ENCODE data around the gene ESM1.

Gene ESM1

GRCh38 chr5:54981928-54982327 lies 3.5 kb downstream of the ESM1 start:
- H3K27me3 Mint-ChIP-seq (ENCODE audit: low read depth, poor library complexity): peaks cover 6% of the 10 kb centered on the region
- no peaks in the 10 kb centered on the region for H3K36me3 Mint-ChIP-seq (ENCODE audit: low read depth)
- no peaks in the 10 kb centered on the region for H3K9me3 Mint-ChIP-seq
- DNase-seq: no peak
- TF ChIP-seq CTCF (IDR thresholded peaks at IDR 0.05): no peak
- H3K4me1 Mint-ChIP-seq: peaks cover 16% of the 10 kb centered on the region
- no peak overlapping the region for H3K27ac Mint-ChIP-seq
- no peak overlapping the region for H3K4me3 Mint-ChIP-seq

GRCh38 chr5:54975701-54976100 lies 9.7 kb downstream of the ESM1 start:
- no peaks in the 10 kb centered on the region for H3K27me3 Mint-ChIP-seq (ENCODE audit: low read depth, poor library complexity)
- no peaks in the 10 kb centered on the region for H3K9me3 Mint-ChIP-seq
- no peak for TF ChIP-seq CTCF (IDR thresholded peaks at IDR 0.05)

GRCh38 chr5:54969856-54970828 lies 15.3 kb downstream of the ESM1 start:
- Mint-ChIP-seq H3K27me3 (ENCODE audit: low read depth, poor library complexity) (peaks cover 2% of the 10 kb centered on the region), H3K9me3 (peaks cover 9% of the 10 kb centered on the region), H3K36me3 (ENCODE audit: low read depth) (peaks cover 4% of the 10 kb centered on the region), H3K4me3 (no peak overlapping the region), H3K4me1 (no peaks in the 10 kb centered on the region), H3K27ac (no peak overlapping the region)
- no peak for DNase-seq
- no peak for TF ChIP-seq CTCF (IDR thresholded peaks at IDR 0.05)

More at GRCh38 chr5:54975701-54976100, 9.7 kb downstream of the ESM1 start:
- Mint-ChIP-seq H3K4me1 (no peaks in the 10 kb centered on the region), H3K36me3 (ENCODE audit: low read depth) (no peaks in the 10 kb centered on the region), H3K4me3 (no peak overlapping the region), H3K27ac (no peak overlapping the region)
- no peak for DNase-seq

- DNase-seq: no peak
- no peak for TF ChIP-seq CTCF (IDR thresholded peaks at IDR 0.05)
- Mint-ChIP-seq H3K9me3 (peaks cover 9% of the 10 kb centered on the region), H3K4me3 (no peak overlapping the region), H3K4me1 (no peaks in the 10 kb centered on the region), H3K27ac (no peak overlapping the region), H3K36me3 (ENCODE audit: low read depth) (peaks cover 4% of the 10 kb centered on the region), H3K27me3 (ENCODE audit: low read depth, poor library complexity) (peaks cover 2% of the 10 kb centered on the region)
These were observed 16.2 kb downstream of the ESM1 start for GRCh38 chr5:54969242-54969641.

GRCh38 chr5:54965806-54966205 lies 19.6 kb downstream of the ESM1 start:
- peaks cover 4% of the 10 kb centered on the region for H3K36me3 Mint-ChIP-seq (ENCODE audit: low read depth)

More at GRCh38 chr5:54965806-54966205, 19.6 kb downstream of the ESM1 start:
- Mint-ChIP-seq H3K4me3 (no peak overlapping the region), H3K27ac (no peak overlapping the region), H3K9me3 (peaks cover 9% of the 10 kb centered on the region), H3K27me3 (ENCODE audit: low read depth, poor library complexity) (peaks cover 6% of the 10 kb centered on the region), H3K4me1 (no peaks in the 10 kb centered on the region)
- TF ChIP-seq CTCF (IDR thresholded peaks at IDR 0.05): no peak
- no peak for DNase-seq

Data from nephron progenitor cell (in vitro differentiated cells).